SK-N-SH treated with all-trans-retinoic acid at 6 μM for 48 hours (cell line): ENCODE results near the gene TUFT1.

Source experiments
- ATAC-seq: fragments of 200-7000 bp; cut with Tn5 transposase; 3 replicates; pipeline ENCODE4 v1.9.1; 2020; ENCODE audit warnings: mild to moderate bottlenecking, moderate library complexity
- ARNTL ChIP-seq: fragments of 450-650 bp; formaldehyde crosslinking; IDR thresholded peaks from 2 replicates; pipeline ENCODE4 v1.5.0; 2020; ENCODE audit warnings: low read depth, mild to moderate bottlenecking, moderate library complexity, borderline replicate concordance
- BACH2 ChIP-seq: fragments of 250-450 bp; sonication (Bioruptor Pico); IDR thresholded peaks from 2 replicates; pipeline ENCODE4 v1.9.0; 2021; ENCODE audit warnings: mild to moderate bottlenecking, borderline replicate concordance
- CSDC2 ChIP-seq: fragments of 250-450 bp; sonication (Bioruptor Pico); IDR thresholded peaks from 2 replicates; pipeline ENCODE4 v1.5.0; 2020; ENCODE audit warnings: mild to moderate bottlenecking, moderate library complexity
- ESRRG ChIP-seq: fragments of 250-450 bp; sonication (Bioruptor Pico); IDR thresholded peaks from 2 replicates; pipeline ENCODE4 v1.6.1; 2021; ENCODE audit warnings: mild to moderate bottlenecking
- ISL1 ChIP-seq: fragments of 250-450 bp; sonication (Bioruptor Pico); IDR thresholded peaks from 2 replicates; pipeline ENCODE4 v2.1.2; 2022; ENCODE audit warnings: mild to moderate bottlenecking, moderate library complexity
- OSR1 ChIP-seq: fragments of 250-450 bp; sonication (Bioruptor Pico); IDR thresholded peaks from 2 replicates; pipeline ENCODE4 v1.8.0; 2022; ENCODE audit warnings: moderate library complexity, mild to moderate bottlenecking, inconsistent platforms
- PPARA ChIP-seq: fragments of 250-450 bp; sonication (Bioruptor Pico); IDR thresholded peaks from 2 replicates; pipeline ENCODE4 v1.5.0; 2020; ENCODE audit warnings: mild to moderate bottlenecking, borderline replicate concordance
- RARB ChIP-seq: fragments of 250-450 bp; sonication (Bioruptor Pico); IDR thresholded peaks from 2 replicates; pipeline ENCODE4 v1.8.0; 2021; ENCODE audit warnings: mild to moderate bottlenecking, moderate library complexity
- SNAI2 ChIP-seq: fragments of 250-450 bp; sonication (Bioruptor Pico); IDR thresholded peaks from 2 replicates; pipeline ENCODE4 v1.5.0; 2020; ENCODE audit warnings: mild to moderate bottlenecking, moderate library complexity
- TCF4 ChIP-seq: fragments of 250-450 bp; sonication (Bioruptor Pico); IDR thresholded peaks from 2 replicates; pipeline ENCODE4 v1.8.0; 2021; ENCODE audit warnings: mild to moderate bottlenecking, moderate library complexity, borderline replicate concordance
- ZFP3 ChIP-seq: fragments of 250-450 bp; sonication (Bioruptor Pico); IDR thresholded peaks from 2 replicates; pipeline ENCODE4 v1.5.0; 2020; ENCODE audit warnings: mild to moderate bottlenecking, moderate library complexity
- ZFP30 ChIP-seq: fragments of 450-650 bp; formaldehyde crosslinking; IDR thresholded peaks from 2 replicates; pipeline ENCODE4 v1.5.0; 2022; ENCODE audit warnings: mild to moderate bottlenecking, moderate library complexity
- ZNF565 ChIP-seq: fragments of 450-650 bp; formaldehyde crosslinking; conservative IDR thresholded peaks from 2 replicates; pipeline ENCODE4 v1.5.0; 2020; ENCODE audit warnings: low read depth, mild to moderate bottlenecking, moderate library complexity
- ZNF70 ChIP-seq: fragments of 450-650 bp; formaldehyde crosslinking; IDR thresholded peaks from 2 replicates; pipeline ENCODE4 v1.5.0; 2020; ENCODE audit warnings: mild to moderate bottlenecking, moderate library complexity
- ZNF8 ChIP-seq: fragments of 450-650 bp; formaldehyde crosslinking; IDR thresholded peaks from 2 replicates; pipeline ENCODE4 v1.5.0; 2020; ENCODE audit warnings: mild to moderate bottlenecking, moderate library complexity
- TF ChIP-seq, protein P1 (sequence below): fragments of 250-450 bp; sonication (Bioruptor Pico); IDR thresholded peaks from 2 replicates; pipeline ENCODE4 v1.8.0; 2021; ENCODE audit warnings: low read depth, mild to moderate bottlenecking, moderate library complexity, borderline replicate concordance
- TF ChIP-seq, protein P2 (sequence below): fragments of 250-450 bp; sonication (Bioruptor Pico); IDR thresholded peaks from 2 replicates; pipeline ENCODE4 v1.5.1; 2020; ENCODE audit warnings: low read depth, mild to moderate bottlenecking, moderate library complexity
- TF ChIP-seq, protein P3 (sequence below): fragments of 250-450 bp; sonication (Bioruptor Pico); IDR thresholded peaks from 2 replicates; pipeline ENCODE4 v1.8.0; 2020; ENCODE audit warnings: mild to moderate bottlenecking, moderate library complexity, borderline replicate concordance
- TF ChIP-seq, protein P4 (sequence below): fragments of 250-450 bp; sonication (Bioruptor Pico); IDR thresholded peaks from 2 replicates; pipeline ENCODE4 v1.5.1; 2021; ENCODE audit warnings: mild to moderate bottlenecking, moderate library complexity
- TF ChIP-seq, protein P5 (sequence below): fragments of 250-450 bp; sonication (Bioruptor Pico); IDR thresholded peaks from 2 replicates; pipeline ENCODE4 v1.5.0; 2020; ENCODE audit warnings: mild to moderate bottlenecking, moderate library complexity

Gene TUFT1

DNA sequence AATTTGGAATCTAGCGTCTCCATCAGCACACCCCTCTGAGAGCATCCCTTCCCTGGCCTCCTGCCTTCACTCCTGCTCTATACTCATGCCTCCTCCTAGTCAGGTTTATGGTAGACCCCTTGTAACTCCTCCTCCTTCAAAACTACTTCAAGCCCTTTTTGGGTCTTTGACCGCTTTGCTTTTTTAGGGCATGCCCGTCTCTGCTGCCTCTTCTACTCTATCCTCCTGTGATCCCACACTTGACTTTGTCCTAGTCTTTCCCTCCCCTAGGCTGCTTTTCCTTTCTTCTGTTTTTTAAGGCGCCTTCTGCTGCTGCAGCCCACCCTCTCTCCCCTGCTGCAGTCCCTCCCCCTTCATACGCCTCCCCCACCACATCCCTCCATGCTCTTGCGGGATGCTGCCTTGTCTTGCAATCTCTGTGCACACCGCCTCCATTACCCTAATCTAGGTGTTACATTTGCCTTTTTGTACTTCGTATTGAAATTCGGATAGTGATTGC, 73.2 kb downstream of the TUFT1 start (continued):
- TF ChIP-seq OSR1 (no peak), BACH2 (no peak), PPARA (CRISPR knock-in tag) (no peak), ZFP3 (CRISPR knock-in tag) (no peak), ARNTL (CRISPR knock-in tag) (no peak)
- TF ChIP-seq, all 23 proteins: peak for 0

DNA sequence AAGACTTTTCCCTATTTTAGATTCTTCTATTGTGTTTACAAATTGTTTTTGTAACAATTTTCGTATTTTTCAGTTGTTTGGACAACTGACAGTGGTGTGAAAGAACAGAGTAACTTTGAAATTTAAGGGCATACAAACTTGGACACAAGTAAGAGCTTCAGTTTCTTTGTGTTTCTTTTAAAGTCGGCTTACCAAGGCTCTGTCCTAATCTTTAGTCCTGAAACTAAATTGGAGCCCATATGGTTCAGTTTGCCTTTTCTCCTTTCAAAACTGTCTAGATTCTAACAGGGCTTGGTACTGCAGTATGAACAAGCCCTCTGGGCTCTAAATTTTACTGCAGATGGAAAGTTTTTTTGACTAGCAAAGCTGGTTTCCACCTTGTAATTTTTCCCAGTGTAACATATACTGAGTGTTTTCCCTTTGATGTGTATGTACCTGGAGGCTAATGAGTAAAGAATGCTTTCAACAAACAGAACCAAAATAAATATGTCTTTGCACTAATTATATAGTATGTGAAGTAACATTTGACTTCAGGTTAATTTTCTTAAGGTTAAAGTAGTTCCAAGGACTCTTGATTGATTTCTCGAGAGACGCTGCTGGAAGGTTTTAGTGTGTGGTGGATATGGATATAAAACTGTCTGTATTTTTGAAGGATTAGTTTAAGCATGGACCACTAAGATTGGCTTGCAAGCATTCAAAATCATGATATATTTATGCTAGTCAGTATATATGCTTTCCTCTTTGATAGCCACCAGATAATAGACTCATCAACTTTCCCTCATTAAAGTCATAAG, 75.8 kb downstream of the TUFT1 start:
- ATAC-seq = no peak
- TF ChIP-seq ZNF565 (CRISPR knock-in tag) (no peak), PPARA (CRISPR knock-in tag) (no peak), CSDC2 (CRISPR knock-in tag) (no peak), ZNF8 (CRISPR knock-in tag) (no peak), OSR1 (no peak), SNAI2 (CRISPR knock-in tag) (no peak), BACH2 (no peak), RARB (CRISPR knock-in tag) (no peak), ESRRG (CRISPR knock-in tag) (no peak)
- TF ChIP-seq, protein P1, sequence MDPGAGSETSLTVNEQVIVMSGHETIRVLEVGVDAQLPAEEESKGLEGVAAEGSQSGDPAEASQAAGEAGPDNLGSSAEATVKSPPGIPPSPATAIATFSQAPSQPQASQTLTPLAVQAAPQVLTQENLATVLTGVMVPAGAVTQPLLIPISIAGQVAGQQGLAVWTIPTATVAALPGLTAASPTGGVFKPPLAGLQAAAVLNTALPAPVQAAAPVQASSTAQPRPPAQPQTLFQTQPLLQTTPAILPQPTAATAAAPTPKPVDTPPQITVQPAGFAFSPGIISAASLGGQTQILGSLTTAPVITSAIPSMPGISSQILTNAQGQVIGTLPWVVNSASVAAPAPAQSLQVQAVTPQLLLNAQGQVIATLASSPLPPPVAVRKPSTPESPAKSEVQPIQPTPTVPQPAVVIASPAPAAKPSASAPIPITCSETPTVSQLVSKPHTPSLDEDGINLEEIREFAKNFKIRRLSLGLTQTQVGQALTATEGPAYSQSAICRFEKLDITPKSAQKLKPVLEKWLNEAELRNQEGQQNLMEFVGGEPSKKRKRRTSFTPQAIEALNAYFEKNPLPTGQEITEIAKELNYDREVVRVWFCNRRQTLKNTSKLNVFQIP (CRISPR knock-in tag) = no peak
- TF ChIP-seq, protein P2, sequence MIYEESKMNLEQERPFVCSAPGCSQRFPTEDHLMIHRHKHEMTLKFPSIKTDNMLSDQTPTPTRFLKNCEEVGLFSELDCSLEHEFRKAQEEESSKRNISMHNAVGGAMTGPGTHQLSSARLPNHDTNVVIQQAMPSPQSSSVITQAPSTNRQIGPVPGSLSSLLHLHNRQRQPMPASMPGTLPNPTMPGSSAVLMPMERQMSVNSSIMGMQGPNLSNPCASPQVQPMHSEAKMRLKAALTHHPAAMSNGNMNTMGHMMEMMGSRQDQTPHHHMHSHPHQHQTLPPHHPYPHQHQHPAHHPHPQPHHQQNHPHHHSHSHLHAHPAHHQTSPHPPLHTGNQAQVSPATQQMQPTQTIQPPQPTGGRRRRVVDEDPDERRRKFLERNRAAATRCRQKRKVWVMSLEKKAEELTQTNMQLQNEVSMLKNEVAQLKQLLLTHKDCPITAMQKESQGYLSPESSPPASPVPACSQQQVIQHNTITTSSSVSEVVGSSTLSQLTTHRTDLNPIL (CRISPR knock-in tag) = no peak
- TF ChIP-seq, protein P3, sequence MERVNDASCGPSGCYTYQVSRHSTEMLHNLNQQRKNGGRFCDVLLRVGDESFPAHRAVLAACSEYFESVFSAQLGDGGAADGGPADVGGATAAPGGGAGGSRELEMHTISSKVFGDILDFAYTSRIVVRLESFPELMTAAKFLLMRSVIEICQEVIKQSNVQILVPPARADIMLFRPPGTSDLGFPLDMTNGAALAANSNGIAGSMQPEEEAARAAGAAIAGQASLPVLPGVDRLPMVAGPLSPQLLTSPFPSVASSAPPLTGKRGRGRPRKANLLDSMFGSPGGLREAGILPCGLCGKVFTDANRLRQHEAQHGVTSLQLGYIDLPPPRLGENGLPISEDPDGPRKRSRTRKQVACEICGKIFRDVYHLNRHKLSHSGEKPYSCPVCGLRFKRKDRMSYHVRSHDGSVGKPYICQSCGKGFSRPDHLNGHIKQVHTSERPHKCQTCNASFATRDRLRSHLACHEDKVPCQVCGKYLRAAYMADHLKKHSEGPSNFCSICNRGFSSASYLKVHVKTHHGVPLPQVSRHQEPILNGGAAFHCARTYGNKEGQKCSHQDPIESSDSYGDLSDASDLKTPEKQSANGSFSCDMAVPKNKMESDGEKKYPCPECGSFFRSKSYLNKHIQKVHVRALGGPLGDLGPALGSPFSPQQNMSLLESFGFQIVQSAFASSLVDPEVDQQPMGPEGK (CRISPR knock-in tag) = no peak
- TF ChIP-seq, protein P4, sequence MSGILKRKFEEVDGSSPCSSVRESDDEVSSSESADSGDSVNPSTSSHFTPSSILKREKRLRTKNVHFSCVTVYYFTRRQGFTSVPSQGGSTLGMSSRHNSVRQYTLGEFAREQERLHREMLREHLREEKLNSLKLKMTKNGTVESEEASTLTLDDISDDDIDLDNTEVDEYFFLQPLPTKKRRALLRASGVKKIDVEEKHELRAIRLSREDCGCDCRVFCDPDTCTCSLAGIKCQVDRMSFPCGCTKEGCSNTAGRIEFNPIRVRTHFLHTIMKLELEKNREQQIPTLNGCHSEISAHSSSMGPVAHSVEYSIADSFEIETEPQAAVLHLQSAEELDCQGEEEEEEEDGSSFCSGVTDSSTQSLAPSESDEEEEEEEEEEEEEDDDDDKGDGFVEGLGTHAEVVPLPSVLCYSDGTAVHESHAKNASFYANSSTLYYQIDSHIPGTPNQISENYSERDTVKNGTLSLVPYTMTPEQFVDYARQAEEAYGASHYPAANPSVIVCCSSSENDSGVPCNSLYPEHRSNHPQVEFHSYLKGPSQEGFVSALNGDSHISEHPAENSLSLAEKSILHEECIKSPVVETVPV (CRISPR knock-in tag) = no peak
- TF ChIP-seq, all 23 proteins: peak for 0

DNA sequence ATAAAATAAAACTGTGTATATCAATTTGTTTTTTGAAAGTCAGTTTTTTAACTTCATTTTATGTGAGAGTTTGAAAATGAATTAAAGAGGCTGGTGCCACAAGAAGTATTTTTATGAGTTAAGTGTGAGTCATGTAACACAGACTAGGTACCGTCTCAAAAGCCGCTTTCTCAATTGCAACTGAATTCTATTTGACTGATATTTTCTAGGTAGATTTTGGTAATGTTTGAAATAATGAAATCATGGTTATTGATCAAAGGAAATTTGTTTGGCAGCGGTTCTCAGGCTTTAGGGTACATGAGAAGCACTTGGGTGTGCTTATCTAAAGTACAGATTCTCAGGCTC, 76.4 kb downstream of the TUFT1 start:
- TF ChIP-seq, protein P5, sequence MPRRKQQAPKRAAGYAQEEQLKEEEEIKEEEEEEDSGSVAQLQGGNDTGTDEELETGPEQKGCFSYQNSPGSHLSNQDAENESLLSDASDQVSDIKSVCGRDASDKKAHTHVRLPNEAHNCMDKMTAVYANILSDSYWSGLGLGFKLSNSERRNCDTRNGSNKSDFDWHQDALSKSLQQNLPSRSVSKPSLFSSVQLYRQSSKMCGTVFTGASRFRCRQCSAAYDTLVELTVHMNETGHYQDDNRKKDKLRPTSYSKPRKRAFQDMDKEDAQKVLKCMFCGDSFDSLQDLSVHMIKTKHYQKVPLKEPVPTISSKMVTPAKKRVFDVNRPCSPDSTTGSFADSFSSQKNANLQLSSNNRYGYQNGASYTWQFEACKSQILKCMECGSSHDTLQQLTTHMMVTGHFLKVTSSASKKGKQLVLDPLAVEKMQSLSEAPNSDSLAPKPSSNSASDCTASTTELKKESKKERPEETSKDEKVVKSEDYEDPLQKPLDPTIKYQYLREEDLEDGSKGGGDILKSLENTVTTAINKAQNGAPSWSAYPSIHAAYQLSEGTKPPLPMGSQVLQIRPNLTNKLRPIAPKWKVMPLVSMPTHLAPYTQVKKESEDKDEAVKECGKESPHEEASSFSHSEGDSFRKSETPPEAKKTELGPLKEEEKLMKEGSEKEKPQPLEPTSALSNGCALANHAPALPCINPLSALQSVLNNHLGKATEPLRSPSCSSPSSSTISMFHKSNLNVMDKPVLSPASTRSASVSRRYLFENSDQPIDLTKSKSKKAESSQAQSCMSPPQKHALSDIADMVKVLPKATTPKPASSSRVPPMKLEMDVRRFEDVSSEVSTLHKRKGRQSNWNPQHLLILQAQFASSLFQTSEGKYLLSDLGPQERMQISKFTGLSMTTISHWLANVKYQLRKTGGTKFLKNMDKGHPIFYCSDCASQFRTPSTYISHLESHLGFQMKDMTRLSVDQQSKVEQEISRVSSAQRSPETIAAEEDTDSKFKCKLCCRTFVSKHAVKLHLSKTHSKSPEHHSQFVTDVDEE = no peak
- TF ChIP-seq ISL1 (no peak), TCF4 (CRISPR knock-in tag) (no peak), ZFP30 (CRISPR knock-in tag) (no peak), ZNF70 (CRISPR knock-in tag) (no peak), RARB (CRISPR knock-in tag) (no peak), ARNTL (CRISPR knock-in tag) (no peak), ZNF8 (CRISPR knock-in tag) (no peak), OSR1 (no peak), ESRRG (CRISPR knock-in tag) (no peak)
- TF ChIP-seq, protein P2 (CRISPR knock-in tag) = no peak
- TF ChIP-seq, protein P1 (CRISPR knock-in tag) = no peak
- TF ChIP-seq, protein P3 (CRISPR knock-in tag) = no peak
- ATAC-seq = no peak
